PC-9 (cell line): ENCODE data around the gene DNAH14. TPM values are rescaled to one million over a fixed set of nuclear protein-coding genes. Genes with fewer than 3 reads are reported as not detected.

Experiments
- BruUV-seq: library from RNA; stranded (reverse); fragments of 400-500 nt; replicated peaks from 2 replicates; lab custom pipeline; 2021; lab: Mats Ljungman, UMichigan
- CTCF ChIA-PET: fragments of 300-600 bp; sonication (Branson Sonifier 250); formaldehyde crosslinking; loops from one replicate; lab custom pipeline; 2022; ENCODE audit warnings: antibody characterized with exemption; lab: Charles Lee
- POLR2A ChIA-PET: fragments of 300-600 bp; sonication (Branson Sonifier 250); formaldehyde crosslinking; loops from one replicate; lab custom pipeline; 2022; ENCODE audit warnings: antibody characterized with exemption; ENCODE audit not compliant: unreplicated experiment; lab: Charles Lee
- DNase-seq, 2 experiments: peaks; one replicate each; pipeline versions ENCODE4 v3.0.0 to v3.0.0-alpha.2; 2015 to 2022; ENCODE audit warnings: mixed read lengths in 1 of 2
- H2AFZ ChIP-seq: fragments of 200-600 bp; sonication (generic); 2 replicates; pipeline ENCODE4 v1.8.1; 2017; ENCODE audit warnings: antibody characterized with exemption
- H3F3A ChIP-seq: fragments of 200-600 bp; sonication (generic); 2 replicates; pipeline ENCODE4 v1.8.1; 2017; ENCODE audit warnings: antibody characterized with exemption, mild to moderate bottlenecking, low read depth; ENCODE audit not compliant: insufficient read depth
- H3K27ac ChIP-seq: fragments of 200-600 bp; sonication (generic); 2 replicates; pipeline ENCODE4 v1.6.1; 2016; ENCODE audit warnings: mixed run types
- H3K27me3 ChIP-seq: fragments of 200-600 bp; sonication (generic); 2 replicates; pipeline ENCODE4 v1.6.1; 2016; ENCODE audit warnings: low read depth, mixed run types; ENCODE audit not compliant: insufficient read depth
- H3K36me3 ChIP-seq: fragments of 200-600 bp; sonication (generic); 2 replicates; pipeline ENCODE4 v1.6.1; 2016; ENCODE audit warnings: low read depth, mixed run types
- H3K4me1 ChIP-seq: fragments of 200-600 bp; sonication (generic); replicated peaks from 2 replicates; pipeline ENCODE4 v1.6.1; 2016; ENCODE audit warnings: mixed run types; ENCODE audit not compliant: insufficient read depth
- H3K4me2 ChIP-seq: fragments of 200-600 bp; sonication (generic); 2 replicates; pipeline ENCODE4 v1.6.1; 2017; ENCODE audit warnings: mixed run types
- H3K4me3 ChIP-seq: fragments of 200-600 bp; sonication (generic); 2 replicates; pipeline ENCODE4 v1.6.1; 2016; ENCODE audit warnings: mixed run types
- H3K79me2 ChIP-seq: fragments of 200-600 bp; sonication (generic); 2 replicates; pipeline ENCODE4 v1.6.1; 2017; ENCODE audit warnings: low read depth, mixed run types
- H3K9me2 ChIP-seq: fragments of 200-600 bp; sonication (generic); 2 replicates; pipeline ENCODE4 v1.8.1; 2017; ENCODE audit warnings: mild to moderate bottlenecking; ENCODE audit not compliant: insufficient read depth
- H3K9me3 ChIP-seq: fragments of 200-600 bp; sonication (generic); 2 replicates; pipeline ENCODE4 v1.8.1; 2016; ENCODE audit warnings: low read depth; ENCODE audit not compliant: insufficient read depth
- H4K20me1 ChIP-seq: fragments of 200-600 bp; sonication (generic); 2 replicates; pipeline ENCODE4 v1.8.1; 2017; ENCODE audit not compliant: insufficient read depth
- CTCF ChIP-seq: fragments of 200-600 bp; sonication (generic); conservative IDR thresholded peaks from 2 replicates; pipeline ENCODE4 v1.6.1; 2017; ENCODE audit warnings: mixed run types, antibody characterized with exemption, mild to moderate bottlenecking, moderate library complexity
- EZH2 ChIP-seq: fragments of 200-600 bp; sonication (generic); IDR thresholded peaks from 2 replicates; pipeline ENCODE4 v1.8.0; 2017; ENCODE audit warnings: antibody characterized with exemption, low read depth
- intact Hi-C: fragments of 100-400 bp; cut with micrococcal nuclease; formaldehyde crosslinking; loops from one replicate; pipeline ENCODE4 v1.10.0; 2022; ENCODE audit not compliant: unreplicated experiment
- total RNA-seq: library from RNA; stranded (reverse); gene quantifications from 2 replicates; pipeline ENCODE4 v1.2.3, GENCODE V29; 2021

The DNAH14 gene
- total RNA-seq, 1 experiment from 2014 or later = 48.8 TPM

- no peaks in the 10 kb centered on the region for H3F3A ChIP-seq
- BruUV-seq = no TSS peak
- POLR2A ChIA-PET = no interaction called here
- no peaks in the 10 kb centered on the region for H3K27me3 ChIP-seq
- no peaks in the 10 kb centered on the region for H3K36me3 ChIP-seq
- CTCF ChIA-PET = no interaction called here
- no peak for DNase-seq
- intact Hi-C loops = no loop called here
- peaks cover 2% of the 10 kb centered on the region; the same call in 1 of the 2 replicates for H3K9me3 ChIP-seq
- no peak overlapping the region for H3K4me2 ChIP-seq
- no peaks in the 10 kb centered on the region for H3K79me2 ChIP-seq
- TF ChIP-seq EZH2 (no peak), CTCF (no peak)
- no peaks in the 10 kb centered on the region for H3K4me1 ChIP-seq
- no peak overlapping the region for H3K4me3 ChIP-seq
- H3K27ac ChIP-seq = no peak overlapping the region
- H4K20me1 ChIP-seq = no peaks in the 10 kb centered on the region
- H2AFZ ChIP-seq = no peak overlapping the region
- H3K9me2 ChIP-seq = no peaks in the 10 kb centered on the region
Measured at GRCh38 chr1:224919508-224919907, 10.0 kb upstream of the DNAH14 start.

- Histone ChIP-seq H3K9me2 (no peaks in the 10 kb centered on the region), H4K20me1 (no peaks in the 10 kb centered on the region), H3K4me2 (no peak overlapping the region), H3K4me1 (no peaks in the 10 kb centered on the region), H3F3A (no peaks in the 10 kb centered on the region), H3K9me3 (no peaks in the 10 kb centered on the region; the same call in 1 of the 2 replicates), H3K27me3 (no peaks in the 10 kb centered on the region), H3K4me3 (no peak overlapping the region), H2AFZ (no peak overlapping the region), H3K27ac (no peak overlapping the region), H3K79me2 (no peaks in the 10 kb centered on the region), H3K36me3 (no peaks in the 10 kb centered on the region)
- ChIA-PET POLR2A (no interaction called here), CTCF (no interaction called here)
- DNase-seq = no peak
- intact Hi-C loops = loop anchor here (5.0 to 10.0 kb wide), 3 partner anchors 69 to 1216 kb away; no protein-coding TSS in a partner anchor
- no TSS peak for BruUV-seq
- no peak for TF ChIP-seq EZH2
- no peak for TF ChIP-seq CTCF
Measured at GRCh38 chr1:224920930-224921329, 8.5 kb upstream of the DNAH14 start.

GRCh38 chr1:224921354-224921753 lies 8.1 kb upstream of the DNAH14 start:
- Histone ChIP-seq H3K27ac (no peak overlapping the region), H3K79me2 (no peaks in the 10 kb centered on the region), H3K4me1 (no peaks in the 10 kb centered on the region), H3F3A (0 out of 2 replicates have a peak, but pooled peaks cover 1% of the 10 kb centered on the region), H3K9me3 (no peaks in the 10 kb centered on the region; the same call in 1 of the 2 replicates), H2AFZ (no peak overlapping the region), H3K27me3 (no peaks in the 10 kb centered on the region), H3K36me3 (no peaks in the 10 kb centered on the region), H3K9me2 (no peaks in the 10 kb centered on the region), H3K4me3 (no peak overlapping the region), H4K20me1 (no peaks in the 10 kb centered on the region), H3K4me2 (no peak overlapping the region)
- POLR2A ChIA-PET = no interaction called here
- no peak for DNase-seq
- CTCF ChIA-PET = no interaction called here
- TF ChIP-seq CTCF (no peak), EZH2 (no peak)
- intact Hi-C loops = loop anchor here (5.0 to 10.0 kb wide), 3 partner anchors 69 to 1217 kb away; no protein-coding TSS in a partner anchor
- BruUV-seq = no TSS peak
